Measurements from ENCODE around the gene ATL3. TPM values are rescaled to one million over a fixed set of nuclear protein-coding genes. Genes with fewer than 3 reads are reported as not detected.

ATL3 gene
- total RNA-seq, 1 experiment from 2014 or later: 24.0 TPM

DNA sequence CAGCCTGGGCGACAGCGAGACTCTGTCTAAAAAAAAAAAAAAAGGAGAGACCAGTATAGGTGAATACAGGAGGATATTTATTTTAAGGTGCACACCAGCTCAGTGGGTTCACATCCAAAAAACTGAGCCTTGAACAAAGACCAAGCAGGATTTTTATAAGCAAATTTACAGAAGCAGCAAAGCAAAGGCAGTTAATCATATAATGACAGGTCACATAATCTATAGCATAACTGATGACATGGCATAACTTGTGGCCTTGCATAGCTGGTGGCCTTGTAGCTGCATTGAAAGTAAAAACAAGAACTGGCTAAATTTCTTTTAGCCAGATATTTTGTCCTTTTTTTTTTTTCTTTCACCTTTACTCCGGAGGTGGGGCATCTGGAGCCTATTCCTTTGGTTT lies 54.2 kb downstream of the ATL3 start:
- H3K27ac Mint-ChIP-seq: no peak overlapping the region
- no peaks in the 10 kb centered on the region for H3K27me3 Mint-ChIP-seq (ENCODE audit: low read depth)
- no peak overlapping the region for H2BK120ac ChIP-seq (ENCODE audit: low read depth, low read length, poor library complexity, severe bottlenecking)
- no peaks in the 10 kb centered on the region for H3K27me3 ChIP-seq (ENCODE audit: insufficient read depth, low read length)
- no peak overlapping the region for H3K14ac ChIP-seq (ENCODE audit: insufficient read depth, low read length)
- no peaks in the 10 kb centered on the region for H3K4me1 ChIP-seq (ENCODE audit: insufficient read depth, low read length)
- H4K20me1 ChIP-seq (ENCODE audit: control insufficient read depth, insufficient read depth, insufficient read length): no peaks in the 10 kb centered on the region
- H2BK5ac ChIP-seq (ENCODE audit: insufficient read length, low read length): no peak overlapping the region
- no peak overlapping the region for H3K4me3 Mint-ChIP-seq
- DNase-seq: no peak
- no peaks in the 10 kb centered on the region for H3K79me2 ChIP-seq (ENCODE audit: insufficient read depth, low read length)
- TF ChIP-seq, protein P1, sequence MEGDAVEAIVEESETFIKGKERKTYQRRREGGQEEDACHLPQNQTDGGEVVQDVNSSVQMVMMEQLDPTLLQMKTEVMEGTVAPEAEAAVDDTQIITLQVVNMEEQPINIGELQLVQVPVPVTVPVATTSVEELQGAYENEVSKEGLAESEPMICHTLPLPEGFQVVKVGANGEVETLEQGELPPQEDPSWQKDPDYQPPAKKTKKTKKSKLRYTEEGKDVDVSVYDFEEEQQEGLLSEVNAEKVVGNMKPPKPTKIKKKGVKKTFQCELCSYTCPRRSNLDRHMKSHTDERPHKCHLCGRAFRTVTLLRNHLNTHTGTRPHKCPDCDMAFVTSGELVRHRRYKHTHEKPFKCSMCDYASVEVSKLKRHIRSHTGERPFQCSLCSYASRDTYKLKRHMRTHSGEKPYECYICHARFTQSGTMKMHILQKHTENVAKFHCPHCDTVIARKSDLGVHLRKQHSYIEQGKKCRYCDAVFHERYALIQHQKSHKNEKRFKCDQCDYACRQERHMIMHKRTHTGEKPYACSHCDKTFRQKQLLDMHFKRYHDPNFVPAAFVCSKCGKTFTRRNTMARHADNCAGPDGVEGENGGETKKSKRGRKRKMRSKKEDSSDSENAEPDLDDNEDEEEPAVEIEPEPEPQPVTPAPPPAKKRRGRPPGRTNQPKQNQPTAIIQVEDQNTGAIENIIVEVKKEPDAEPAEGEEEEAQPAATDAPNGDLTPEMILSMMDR (conservative IDR thresholded peaks at IDR 0.05): no peak
- no peak overlapping the region for H2AFZ ChIP-seq (ENCODE audit: low read length)
- no peaks in the 10 kb centered on the region for H3K79me1 ChIP-seq (ENCODE audit: insufficient read depth, low read depth, low read length, poor library complexity, severe bottlenecking)
- no peak overlapping the region for H4K5ac ChIP-seq (ENCODE audit: insufficient read length, low read depth, low read length)
- H2BK20ac ChIP-seq (ENCODE audit: low read depth, low read length, poor library complexity, severe bottlenecking): no peak overlapping the region
- no peak overlapping the region for H3T11ph ChIP-seq (ENCODE audit: low read length)
- no peaks in the 10 kb centered on the region for H3K9me3 ChIP-seq (ENCODE audit: control insufficient read depth, low read depth, low read length)
- peaks cover 12% of the 10 kb centered on the region for H3K23me2 ChIP-seq (ENCODE audit: insufficient read length, low read depth, low read length, poor library complexity, severe bottlenecking)
- H3K4me1 Mint-ChIP-seq: peaks cover 16 to 20% of the 10 kb centered on the region in 2 experiments
- H3K18ac ChIP-seq (ENCODE audit: insufficient read length, low read depth, low read length): no peak overlapping the region
- H3K36me3 Mint-ChIP-seq (ENCODE audit: insufficient read depth in 1 of 3, low read depth in 3 of 3): peaks cover 0 to 2% (median 0%) of the 10 kb centered on the region in 3 experiments; a peak in 2 of 7 replicates
- no peak overlapping the region for H3K9ac ChIP-seq (ENCODE audit: extremely low read depth, insufficient read length, low read length)
- no peak overlapping the region for H2AK5ac ChIP-seq (ENCODE audit: insufficient read length, low read length)
- H4K8ac ChIP-seq (replicated peaks; ENCODE audit: insufficient read length, low read depth, low read length): no peak overlapping the region
- H3K9me3 Mint-ChIP-seq: no peaks in the 10 kb centered on the region
- H2BK12ac ChIP-seq (ENCODE audit: insufficient read length, low read depth, low read length): no peak overlapping the region
- H3K4me2 ChIP-seq (ENCODE audit: insufficient read depth, insufficient read length, low read length): no peak overlapping the region
- no peak overlapping the region for H2BK15ac ChIP-seq (ENCODE audit: low read depth, low read length)
- H3K23ac ChIP-seq (ENCODE audit: insufficient read length, low read depth, low read length): no peak overlapping the region
- H3K56ac ChIP-seq (ENCODE audit: insufficient read length, low read depth, low read length): no peak overlapping the region
- no peak overlapping the region for H3K4ac ChIP-seq (ENCODE audit: low read depth, low read length)
- no peak overlapping the region for H3K27ac ChIP-seq (ENCODE audit: insufficient read length, low read depth, low read length)
- H4K91ac ChIP-seq (ENCODE audit: insufficient read length, low read depth, low read length): no peak overlapping the region
- WGBS (ENCODE audit: extremely low coverage, insufficient read length, low lambda C conversion rate): no CpG with 5 or more reads among the region's 3 CpGs

All from H9 (cell line).